NB4 (cell line): Measurements from ENCODE around the gene BAG1.

Source experiments
- MAX ChIP-seq: IDR thresholded peaks from 2 replicates; pipeline ENCODE4 v1.6.1; 2011; ENCODE audit warnings: low read depth, low read length
- POLR2A ChIP-seq: IDR thresholded peaks from 2 replicates; pipeline ENCODE4 v1.6.1; 2011; ENCODE audit warnings: mild to moderate bottlenecking; ENCODE audit not compliant: insufficient read length; ENCODE audit errors: extremely low read depth
- TF ChIP-seq, protein P1 (sequence below): IDR thresholded peaks from one replicate; pipeline ENCODE4 v1.5.1; 2012; ENCODE audit warnings: low read depth, low read length

GRCh38 chr9:33295571-33295970, 31.1 kb upstream of the BAG1 start:
- TF ChIP-seq, protein P1, sequence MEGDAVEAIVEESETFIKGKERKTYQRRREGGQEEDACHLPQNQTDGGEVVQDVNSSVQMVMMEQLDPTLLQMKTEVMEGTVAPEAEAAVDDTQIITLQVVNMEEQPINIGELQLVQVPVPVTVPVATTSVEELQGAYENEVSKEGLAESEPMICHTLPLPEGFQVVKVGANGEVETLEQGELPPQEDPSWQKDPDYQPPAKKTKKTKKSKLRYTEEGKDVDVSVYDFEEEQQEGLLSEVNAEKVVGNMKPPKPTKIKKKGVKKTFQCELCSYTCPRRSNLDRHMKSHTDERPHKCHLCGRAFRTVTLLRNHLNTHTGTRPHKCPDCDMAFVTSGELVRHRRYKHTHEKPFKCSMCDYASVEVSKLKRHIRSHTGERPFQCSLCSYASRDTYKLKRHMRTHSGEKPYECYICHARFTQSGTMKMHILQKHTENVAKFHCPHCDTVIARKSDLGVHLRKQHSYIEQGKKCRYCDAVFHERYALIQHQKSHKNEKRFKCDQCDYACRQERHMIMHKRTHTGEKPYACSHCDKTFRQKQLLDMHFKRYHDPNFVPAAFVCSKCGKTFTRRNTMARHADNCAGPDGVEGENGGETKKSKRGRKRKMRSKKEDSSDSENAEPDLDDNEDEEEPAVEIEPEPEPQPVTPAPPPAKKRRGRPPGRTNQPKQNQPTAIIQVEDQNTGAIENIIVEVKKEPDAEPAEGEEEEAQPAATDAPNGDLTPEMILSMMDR = no peak
- TF ChIP-seq POLR2A (no peak), MAX (no peak)
